Psoas muscle (tissue), 8 donors: ENCODE results near the gene RFTN2. TPM values are rescaled to one million over a fixed set of nuclear protein-coding genes. Genes with fewer than 3 reads are reported as not detected.
"Not testable (repeated sequence)": the region's sequence is repeated elsewhere in the genome, so short reads cannot be mapped to it uniquely, and the experiment has no call there.

Source experiments
- ATAC-seq, 4 donors: fragments of 200-7000 bp; cut with Tn5 transposase; one replicate each; pipeline ENCODE4 v1.9.1; 2020; ENCODE audit warnings: moderate library complexity in 3 of 4, mild to moderate bottlenecking in 2 of 4
- DNase-seq, 2 donors: peaks; one replicate each; pipeline ENCODE4 v3.0.0-alpha.2; 2020
- H3K27ac ChIP-seq: fragments of 200-600 bp; one replicate; pipeline ENCODE4 v1.8.0; 2022
- H3K27me3 ChIP-seq, 3 donors: fragments of 200-600 bp in 1 of 3; one replicate each; pipeline versions ENCODE4 v1.6.1 to v1.8.0; 2013 to 2022; ENCODE audit warnings: low read length in 2 of 3, mild to moderate bottlenecking in 2 of 3, moderate library complexity in 1 of 3; ENCODE audit not compliant: insufficient read depth in 3 of 3
- H3K36me3 ChIP-seq, 2 donors: fragments of 200-600 bp in 1 of 2; one replicate each; pipeline versions ENCODE4 v1.6.1 to v1.8.0; 2013 to 2022; ENCODE audit warnings: low read depth in 1 of 2, mild to moderate bottlenecking in 1 of 2, moderate library complexity in 1 of 2; ENCODE audit not compliant: insufficient read depth in 1 of 2
- H3K4me1 ChIP-seq: fragments of 200-600 bp; one replicate; pipeline ENCODE4 v1.8.0; 2022
- H3K4me3 ChIP-seq: fragments of 200-600 bp; one replicate; pipeline ENCODE4 v1.8.0; 2022; ENCODE audit warnings: mild to moderate bottlenecking
- H3K9me3 ChIP-seq: fragments of 200-600 bp; one replicate; pipeline ENCODE4 v1.8.0; 2022
- CTCF ChIP-seq: fragments of 200-600 bp; IDR thresholded peaks from one replicate; pipeline ENCODE4 v1.8.0; 2022; ENCODE audit warnings: antibody characterized with exemption
- WGBS, 3 donors: extraction: QIAGEN DNeasy Blood & Tissue Kit; methylation state at CpG; one replicate each; pipeline versions ENCODE4 v1.1.6 to v1.1.7; 2013; 5-methylcytosine and 5-hydroxymethylcytosine counted together
- intact Hi-C, 2 donors: fragments of 100-400 bp; cut with DNase I; formaldehyde crosslinking; loops; one replicate each; pipeline versions ENCODE4 v1.11.0 to v1.14.2; 2022
- polyA plus RNA-seq, 3 donors: library from polyadenylated mRNA; stranded (reverse); fragments of 200-250 nt; gene quantifications; one replicate each; pipeline ENCODE4 v1.2.3, GENCODE V29; 2013
- total RNA-seq, 4 donors: library from RNA; stranded (reverse); fragmentation: NEBNext Ultra II Directional in 2 of 4; extraction: Animal tissue kit (Norgen Biotek cat#: 25700) in 2 of 4; gene quantifications; one replicate each; pipeline versions ENCODE4 v1.2.1 to v1.2.4, GENCODE V29; 2021 to 2023
- donor health status: healthy with polysubstance abuse.
- donor health status: DM: no; HTN: no; CAD: no; lungs with moderate emphysema.
- donor health status: Bipolar disorder and iron deficiency.
- donor health status: healthy.
- donor health status: DM: yes; HTN: yes; CAD: no.
- donor health status: DM: no; HTN: no; CAD: no.
- donor health status: DM: no; HTN: no; CAD: no.
- donor health status: DM: yes; HTN: yes; CAD: no.

The RFTN2 gene
- total and polyA plus RNA-seq, 7 donors, result 0.57 to 5.4 (median 0.92) TPM

DNA sequence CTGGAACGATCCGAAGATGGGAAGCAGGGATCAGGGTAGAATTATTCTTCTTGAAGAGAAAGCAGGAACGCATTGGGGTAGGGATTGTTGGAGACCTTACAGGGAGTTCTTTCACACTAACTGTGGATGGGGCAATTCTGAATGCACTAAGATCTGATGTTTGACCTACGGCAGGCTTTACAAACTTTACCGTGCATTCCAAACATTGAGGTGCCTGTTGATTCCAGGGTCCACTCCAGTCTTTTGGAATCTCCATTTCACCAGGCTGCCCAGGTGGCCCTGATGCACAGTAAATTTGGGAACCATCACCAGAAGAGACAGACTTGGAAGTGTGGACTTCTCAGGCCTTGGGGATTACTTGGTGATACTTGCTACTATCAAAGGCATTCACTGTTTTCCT, 76.9 kb downstream of the RFTN2 start:
- ATAC-seq (no peak), DNase-seq (no peak)
- intact Hi-C loops, result no loop called here
- no peaks in the 10 kb centered on the region for H3K36me3 ChIP-seq
- H3K4me3 ChIP-seq, result no peak overlapping the region
- H3K4me1 ChIP-seq, result no peaks in the 10 kb centered on the region
- H3K9me3 ChIP-seq, result no peaks in the 10 kb centered on the region
- H3K27me3 ChIP-seq, result no peaks in the 10 kb centered on the region
- 96 to 97% (median 96%) methylated on average over 5 of the region's 5 CpGs for WGBS, 3 donors
- TF ChIP-seq CTCF, result no peak
- H3K27ac ChIP-seq, result no peak overlapping the region

- DNase-seq, result no peak
- 70 to 88% (median 80%) methylated on average over 4 of the region's 4 CpGs for WGBS, 3 donors
Measured at GRCh38 chr2:197597166-197597565, 78.2 kb downstream of the RFTN2 start.

DNA sequence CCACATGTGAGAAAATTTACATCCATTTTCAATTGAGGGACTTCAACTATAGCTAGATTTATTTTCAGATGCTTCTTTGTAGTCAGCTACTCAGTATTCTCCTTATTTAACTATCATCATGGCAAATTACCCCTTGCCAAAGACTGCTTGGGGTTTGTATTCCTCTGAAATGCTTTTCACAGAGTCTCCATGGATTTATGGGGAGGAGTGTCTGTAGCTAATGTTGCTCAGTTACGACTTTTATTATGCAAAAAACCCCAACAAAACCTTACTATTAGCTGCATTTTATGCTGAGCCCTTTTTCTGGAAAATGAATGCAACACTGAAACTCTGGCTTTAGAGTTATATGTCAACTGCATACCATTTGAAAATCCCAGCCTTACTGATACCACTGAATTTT, 78.6 kb downstream of the RFTN2 start:
- H3K27me3 ChIP-seq, result no peaks in the 10 kb centered on the region
- ATAC-seq, result no peak
- no peaks in the 10 kb centered on the region for H3K4me1 ChIP-seq
- no peak overlapping the region for H3K4me3 ChIP-seq
- H3K9me3 ChIP-seq, result no peaks in the 10 kb centered on the region
- DNase-seq, result no peak
- no peak overlapping the region for H3K27ac ChIP-seq
- no peaks in the 10 kb centered on the region for H3K36me3 ChIP-seq
- no peak for TF ChIP-seq CTCF
- WGBS, 3 donors, result 22 to 50% (median 49%) methylated on average over 1 of the region's 1 CpG
- intact Hi-C loops, result no loop called here

More at GRCh38 chr2:197597166-197597565, 78.2 kb downstream of the RFTN2 start:
- Histone ChIP-seq H3K4me1 (no peaks in the 10 kb centered on the region), H3K9me3 (no peaks in the 10 kb centered on the region), H3K27me3 (no peaks in the 10 kb centered on the region), H3K27ac (no peak overlapping the region), H3K4me3 (no peak overlapping the region), H3K36me3 (no peaks in the 10 kb centered on the region)
- intact Hi-C loops, result no loop called here
- ATAC-seq, result no peak
- TF ChIP-seq CTCF, result no peak

DNA sequence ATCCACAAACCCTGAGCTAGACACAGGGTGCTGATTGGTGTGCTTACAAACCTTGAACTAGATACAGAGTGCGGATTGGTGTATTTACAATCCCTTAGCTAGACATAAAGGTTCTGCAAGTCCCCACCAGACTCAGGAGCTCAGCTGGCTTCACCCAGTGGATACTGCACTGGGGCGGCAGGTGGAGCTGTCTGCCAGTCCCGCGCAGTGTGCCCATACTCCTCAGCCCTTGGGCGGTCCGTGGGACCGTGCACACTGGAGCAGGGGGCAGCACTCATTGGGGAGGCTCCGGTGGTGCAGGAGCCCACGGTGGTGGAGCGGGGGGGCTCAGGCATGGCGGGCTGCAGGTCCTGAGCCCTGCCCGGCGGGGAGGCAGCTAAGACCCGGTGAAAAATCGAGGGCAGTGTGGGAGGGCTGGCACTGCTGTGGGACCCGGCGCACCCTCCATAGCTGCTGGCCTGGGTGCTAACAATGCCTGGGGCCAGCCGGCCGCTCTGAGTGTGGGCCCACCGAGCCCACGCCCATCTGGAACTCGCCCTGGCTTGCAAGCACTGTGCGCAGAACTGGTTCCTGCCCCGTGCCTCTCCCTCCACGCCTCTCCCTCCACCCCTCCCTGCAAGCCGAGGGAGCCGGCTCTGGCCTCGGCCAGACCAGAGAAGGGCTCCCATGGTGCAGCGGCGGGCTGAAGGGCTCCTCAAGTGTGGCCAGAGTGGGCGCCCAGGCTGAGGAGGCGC, 83.9 kb downstream of the RFTN2 start:
- Histone ChIP-seq H3K9me3 (no peaks in the 10 kb centered on the region), H3K4me3 (no peak overlapping the region), H3K27ac (no peak overlapping the region), H3K4me1 (no peaks in the 10 kb centered on the region), H3K27me3 (peaks cover 0 to 2% (median 0%) of the 10 kb centered on the region in 3 donors), H3K36me3 (no peaks in the 10 kb centered on the region)
- TF ChIP-seq CTCF, result no peak
- DNase-seq (no peak), ATAC-seq (no peak)
- intact Hi-C loops, result no loop called here
- 96 to 98% (median 97%) methylated on average over 29 to 32 of the region's 32 CpGs for WGBS, 3 donors

DNA sequence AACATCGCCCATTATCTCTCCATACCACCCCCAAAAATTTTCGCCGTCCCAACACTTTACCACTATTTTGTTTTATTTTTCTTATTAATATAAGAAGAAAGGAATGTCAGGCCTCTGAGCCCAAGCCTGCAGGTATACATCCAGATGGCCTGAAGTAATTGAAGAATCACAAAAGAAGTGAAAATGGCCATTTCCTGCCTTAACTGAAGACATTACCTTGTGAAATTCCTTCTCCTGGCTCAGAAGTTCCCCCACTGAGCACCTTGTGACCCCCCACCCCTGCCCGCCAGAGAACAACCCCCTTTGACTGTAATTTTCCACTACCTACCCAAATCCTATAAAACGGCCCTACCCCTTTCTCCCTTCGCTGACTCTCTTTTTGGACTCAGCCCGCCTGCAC, 88.1 kb downstream of the RFTN2 start:
- ATAC-seq, H3K27ac ChIP-seq, H3K9me3 ChIP-seq, H3K4me1 ChIP-seq, H3K4me3 ChIP-seq, DNase-seq, H3K27me3 ChIP-seq, H3K36me3 ChIP-seq, intact Hi-C loops: not testable (repeated sequence)
- 96 to 98% (median 96%) methylated on average over 7 of the region's 7 CpGs for WGBS, 3 donors

- ATAC-seq, intact Hi-C loops: not testable (repeated sequence)
Measured at GRCh38 chr2:197580166-197580565, 95.2 kb downstream of the RFTN2 start.

GRCh38 chr2:197578294-197578693, 97.1 kb downstream of the RFTN2 start:
- WGBS, 3 donors, result 77 to 80% (median 80%) methylated on average over 2 of the region's 2 CpGs
- intact Hi-C loops, ATAC-seq, DNase-seq, H3K4me3 ChIP-seq, H3K27ac ChIP-seq, H3K36me3 ChIP-seq, H3K27me3 ChIP-seq, H3K4me1 ChIP-seq, H3K9me3 ChIP-seq: not testable (repeated sequence)

More at GRCh38 chr2:197580166-197580565, 95.2 kb downstream of the RFTN2 start:
- H3K4me1 ChIP-seq, H3K4me3 ChIP-seq, H3K27ac ChIP-seq, DNase-seq, H3K27me3 ChIP-seq, H3K36me3 ChIP-seq, H3K9me3 ChIP-seq: not testable (repeated sequence)
- 93 to 95% (median 94%) methylated on average over 3 of the region's 3 CpGs for WGBS, 3 donors
